GM18505 (cell line): ENCODE data around the gene WDR93.

Experiments
- ATAC-seq: cut with Tn5 transposase; IDR thresholded peaks from one replicate; pipeline ENCODE4 v1.9.1; 2021; ENCODE audit not compliant: unreplicated experiment
- POLR2A ChIP-seq: IDR thresholded peaks from 4 replicates; pipeline ENCODE4 v1.6.1; 2011; ENCODE audit warnings: borderline replicate concordance; ENCODE audit not compliant: insufficient read depth, insufficient read length; ENCODE audit errors: extremely low read depth

WDR93 gene

DNA sequence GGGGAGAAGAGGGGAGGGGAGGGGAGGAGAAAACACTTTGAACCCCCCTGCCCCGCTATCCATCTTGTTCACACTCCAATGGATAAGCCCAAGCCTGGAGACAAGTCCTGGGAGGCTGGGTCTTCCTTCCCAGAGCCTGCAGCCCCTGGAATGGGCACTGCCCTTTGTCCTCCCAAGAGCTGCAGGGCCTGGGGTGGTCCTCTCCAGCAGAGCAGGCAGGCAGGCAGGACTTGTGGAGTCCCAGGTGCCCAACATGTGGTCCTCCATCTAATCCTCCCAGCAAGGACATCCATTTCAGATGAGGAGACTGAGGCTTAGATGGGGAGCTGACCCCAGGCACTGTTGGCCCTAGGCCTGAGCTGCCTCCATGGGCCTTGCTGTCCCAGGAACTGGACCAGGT lies 75.1 kb downstream of the WDR93 start:
- no peak for TF ChIP-seq POLR2A
- ATAC-seq: no peak

DNA sequence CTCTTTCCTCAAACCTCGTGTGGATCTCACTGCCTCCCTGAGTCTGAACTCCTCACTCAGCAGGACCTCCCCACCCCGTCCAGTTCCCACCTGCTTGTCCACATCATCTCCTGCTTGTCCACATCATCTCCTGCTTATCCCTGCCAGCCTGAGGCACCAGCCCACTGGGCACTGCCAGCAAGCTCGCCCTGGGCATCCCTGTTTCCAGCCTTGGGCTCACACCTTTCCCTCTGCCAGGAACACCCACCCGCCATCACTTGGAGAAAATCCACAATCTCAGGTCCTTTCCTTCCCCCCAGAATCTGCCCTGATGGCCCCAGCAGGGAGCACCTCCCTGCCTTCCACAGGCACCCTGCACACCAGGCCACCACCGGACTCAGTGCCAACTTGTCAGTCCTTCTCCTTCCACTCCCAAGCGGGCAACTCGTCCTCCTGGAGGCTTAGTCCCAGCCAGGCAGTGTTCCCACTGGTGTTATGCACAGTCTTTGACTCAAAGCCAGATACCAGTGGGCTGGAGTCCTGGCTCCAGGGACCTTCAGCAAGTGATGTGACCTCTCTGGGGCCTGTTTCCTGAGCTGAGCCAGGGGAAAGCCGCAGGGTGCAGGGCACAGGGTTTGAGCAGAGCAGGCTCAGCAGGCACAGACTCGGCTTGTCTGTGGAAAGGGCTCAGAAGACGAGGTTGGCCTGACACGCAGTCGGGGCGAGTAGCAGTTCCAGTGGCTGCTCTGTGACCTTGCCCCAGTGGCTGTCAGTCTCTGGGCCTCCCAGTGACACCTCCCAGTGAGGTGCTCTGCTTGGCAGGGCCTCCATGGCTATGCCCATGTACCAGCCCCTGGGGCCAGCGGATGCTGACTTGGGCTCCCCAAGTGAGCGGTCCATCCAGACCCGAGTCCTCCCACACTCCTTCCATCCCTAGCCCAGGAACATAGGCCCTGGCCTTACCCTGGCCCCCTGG lies 76.0 kb downstream of the WDR93 start:
- TF ChIP-seq POLR2A: no peak
- ATAC-seq: no peak

DNA sequence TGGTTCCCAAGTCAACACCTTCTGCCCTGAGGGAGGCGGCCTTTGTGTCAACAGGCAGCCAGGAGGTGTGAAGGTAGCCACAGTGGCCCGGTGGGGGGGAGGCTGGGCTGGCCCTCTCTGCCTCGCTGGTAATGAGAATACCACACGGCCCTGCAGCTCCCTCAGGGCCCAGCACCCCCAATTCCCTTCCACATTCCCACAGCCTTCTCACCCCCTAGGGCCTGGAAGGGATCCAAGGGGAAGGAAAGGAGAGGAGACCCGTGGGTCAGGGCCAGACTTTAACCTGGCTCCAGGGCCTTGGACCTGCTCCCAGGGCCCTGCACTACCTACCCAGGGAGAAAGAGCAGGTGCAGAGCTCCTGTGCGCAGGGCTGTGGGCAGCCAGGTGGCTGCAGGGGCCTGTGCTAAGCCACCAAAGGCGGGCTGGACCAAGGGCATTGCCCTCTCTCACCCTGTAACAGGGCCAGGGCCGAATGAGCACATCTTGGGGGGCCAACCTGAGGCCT lies 76.9 kb downstream of the WDR93 start:
- TF ChIP-seq POLR2A: no peak
- no peak for ATAC-seq

- no peak for ATAC-seq
Measured at GRCh38 chr15:89768071-89768500, 77.5 kb downstream of the WDR93 start.

DNA sequence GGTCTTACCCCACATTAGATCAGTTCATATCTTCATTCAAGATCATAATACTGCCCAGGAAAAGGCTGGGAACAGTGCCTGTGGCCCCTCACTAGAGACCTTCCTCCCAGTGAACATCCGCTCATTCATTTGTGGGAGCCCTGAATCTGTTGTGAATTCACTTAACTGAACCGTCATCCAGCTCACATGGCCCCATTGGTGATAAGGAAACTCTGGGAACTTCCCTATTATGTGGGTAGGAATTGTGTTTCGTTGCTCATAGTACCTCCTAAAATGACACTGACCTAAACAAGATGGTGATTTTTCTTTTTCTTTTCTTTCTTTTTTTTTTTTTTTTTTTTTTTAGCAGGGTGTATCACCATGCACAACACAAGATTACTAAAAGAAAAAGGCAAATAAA lies 78.8 kb downstream of the WDR93 start:
- TF ChIP-seq POLR2A: no peak
- ATAC-seq: no peak

More at GRCh38 chr15:89768071-89768500, 77.5 kb downstream of the WDR93 start:
- TF ChIP-seq POLR2A: no peak

DNA sequence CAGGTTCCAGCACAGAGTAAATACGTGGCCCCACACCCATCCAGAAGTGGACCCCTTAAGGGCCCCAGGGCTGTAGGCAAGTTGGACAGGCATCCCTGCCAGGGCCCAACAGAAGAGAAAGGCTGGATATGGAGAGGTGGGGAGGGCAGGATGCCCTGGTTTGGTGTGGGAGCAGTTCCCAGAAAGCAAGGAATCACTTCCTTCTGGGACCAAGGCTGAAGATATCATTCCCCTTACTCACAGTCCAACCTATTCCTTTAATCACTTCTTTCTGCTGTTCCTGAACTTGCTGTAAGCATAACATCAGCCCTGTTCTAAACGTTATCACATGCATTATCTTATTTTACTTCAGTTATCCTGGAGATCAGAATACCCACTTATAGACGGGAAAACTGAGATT lies 79.4 kb downstream of the WDR93 start:
- ATAC-seq: no peak
- no peak for TF ChIP-seq POLR2A

DNA sequence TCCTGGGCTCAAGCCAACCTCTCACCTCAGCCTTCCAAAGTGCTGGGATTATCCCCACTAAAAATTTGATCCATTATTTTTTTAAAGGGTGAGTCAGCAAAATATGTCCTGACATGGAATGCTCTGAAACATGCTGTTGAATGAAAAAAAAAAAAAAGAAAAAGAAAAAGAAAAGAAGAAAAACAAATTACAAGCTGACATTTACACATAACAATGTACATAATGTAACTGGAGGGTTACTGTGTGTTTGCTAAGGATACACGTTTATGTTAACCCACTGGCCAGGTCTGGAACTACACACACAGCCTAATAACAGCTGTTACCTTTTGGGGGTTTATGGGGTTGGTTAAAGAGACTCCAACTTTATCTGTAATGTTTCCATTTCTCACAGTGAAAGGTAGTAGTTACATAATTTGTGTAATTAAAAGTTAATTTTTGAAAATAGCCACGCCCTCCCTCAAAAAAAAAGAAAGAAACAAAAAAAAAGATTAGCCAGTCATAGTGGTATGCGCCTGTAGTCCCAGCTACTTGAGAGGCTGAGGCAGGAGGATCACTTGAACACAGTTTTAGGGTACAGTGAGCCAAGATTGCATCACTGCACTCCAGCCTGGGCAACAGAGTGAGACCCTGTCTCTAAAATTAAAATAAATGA lies 82.4 kb downstream of the WDR93 start:
- no peak for ATAC-seq
- TF ChIP-seq POLR2A: no peak

- no peak for TF ChIP-seq POLR2A
- no peak for ATAC-seq
Measured at GRCh38 chr15:89774492-89774891, 83.9 kb downstream of the WDR93 start.

GRCh38 chr15:89775815-89776214 lies 85.2 kb downstream of the WDR93 start:
- TF ChIP-seq POLR2A: no peak
- no peak for ATAC-seq

DNA sequence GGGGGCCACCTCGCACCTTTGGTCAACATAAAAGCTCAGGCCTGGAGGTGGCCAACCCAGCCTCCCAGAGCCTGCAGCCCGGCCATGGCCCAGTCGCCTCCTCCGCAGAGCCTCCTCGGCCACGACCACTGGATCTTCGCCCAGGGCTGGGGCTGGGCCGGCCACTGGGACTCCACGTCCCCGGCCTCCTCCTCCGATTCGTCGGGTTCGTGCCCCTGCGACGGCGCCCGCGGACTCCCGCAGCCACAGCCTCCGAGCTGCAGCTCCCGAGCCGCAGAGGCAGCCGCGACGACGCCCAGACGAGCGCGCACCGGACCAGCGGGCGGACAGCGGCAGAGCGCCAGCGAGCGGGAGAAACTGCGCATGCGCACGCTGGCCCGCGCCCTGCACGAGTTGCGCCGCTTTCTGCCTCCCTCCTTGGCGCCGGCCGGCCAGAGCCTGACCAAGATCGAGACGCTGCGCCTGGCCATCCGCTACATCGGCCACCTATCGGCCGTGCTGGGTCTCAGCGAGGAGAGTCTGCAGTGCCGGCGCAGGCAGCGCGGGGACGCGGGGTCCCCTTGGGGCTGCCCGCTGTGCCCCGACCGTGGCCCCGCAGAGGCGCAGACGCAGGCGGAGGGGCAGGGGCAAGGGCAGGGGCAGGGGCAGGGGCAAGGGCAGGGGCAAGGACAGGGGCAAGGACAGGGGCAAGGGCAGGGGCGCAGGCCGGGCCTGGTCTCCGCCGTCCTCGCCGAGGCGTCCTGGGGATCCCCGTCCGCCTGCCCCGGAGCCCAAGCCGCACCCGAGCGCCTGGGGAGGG lies 85.9 kb downstream of the WDR93 start, which contains the start of gene MESP2:
Gene MESP2, plus strand, starts transcription at position 59 of the 799 bp plus-strand sequence. Its CDS starts 26 bp downstream, at position 85.
- peak; percentile 67 for ATAC-seq
- no peak for TF ChIP-seq POLR2A

- ATAC-seq: no peak
- no peak for TF ChIP-seq POLR2A
Measured at GRCh38 chr15:89777073-89777751, 86.6 kb downstream of the WDR93 start.

GRCh38 chr15:89777782-89778380 lies 87.3 kb downstream of the WDR93 start:
- ATAC-seq: no peak
- TF ChIP-seq POLR2A: no peak
